ENCODE data around the gene ZNF429.
A peak's percentile ranks its signal among the peaks of the same experiment; 100 is the strongest.
"Not testable (repeated sequence)": the region's sequence is repeated elsewhere in the genome, so short reads cannot be mapped to it uniquely, and the experiment has no call there.

Gene ZNF429

GRCh38 chr19:21505459-21506451 is at the start of gene ZNF429:
Gene ZNF429, plus strand, starts transcription at chr19:21505602. Its CDS starts 170 bp downstream, at chr19:21505772.
- DNase-seq, result peak; percentile 70

GRCh38 chr19:21460686-21461085 is 44.7 kb upstream of the ZNF429 start:
- DNase-seq, result no peak

GRCh38 chr19:21462540-21462939 is 42.9 kb upstream of the ZNF429 start:
- DNase-seq, result no peak

GRCh38 chr19:21463449-21464105 is 41.8 kb upstream of the ZNF429 start:
- no peak for DNase-seq

- DNase-seq, result no peak
Observed at GRCh38 chr19:21466627-21467026, 38.8 kb upstream of the ZNF429 start.

- DNase-seq, result no peak
Observed at GRCh38 chr19:21468791-21469190, 36.6 kb upstream of the ZNF429 start.

- no peak for DNase-seq
Observed at GRCh38 chr19:21472507-21472906, 32.9 kb upstream of the ZNF429 start.

- DNase-seq, result no peak
Observed at GRCh38 chr19:21474671-21475181, 30.7 kb upstream of the ZNF429 start.

GRCh38 chr19:21482361-21482760 is 23.0 kb upstream of the ZNF429 start:
- DNase-seq, result not testable (repeated sequence)

- DNase-seq, result no peak
Observed at GRCh38 chr19:21482863-21483276, 22.5 kb upstream of the ZNF429 start.

GRCh38 chr19:21483589-21484170 is 21.7 kb upstream of the ZNF429 start:
- DNase-seq, result no peak

GRCh38 chr19:21484631-21485030 is 20.8 kb upstream of the ZNF429 start:
- DNase-seq, result no peak

- DNase-seq, result no peak
Observed at GRCh38 chr19:21485926-21486325, 19.5 kb upstream of the ZNF429 start.

- no peak for DNase-seq
Observed at GRCh38 chr19:21487969-21488368, 17.4 kb upstream of the ZNF429 start.

- no peak for DNase-seq
Observed at GRCh38 chr19:21491146-21491545, 14.3 kb upstream of the ZNF429 start.

GRCh38 chr19:21492947-21493906 is 12.2 kb upstream of the ZNF429 start:
- DNase-seq, result no peak

- DNase-seq, result no peak
Observed at GRCh38 chr19:21496876-21497275, 8.5 kb upstream of the ZNF429 start.

GRCh38 chr19:21498651-21499050 is 6.8 kb upstream of the ZNF429 start:
- no peak for DNase-seq

- no peak for DNase-seq
Observed at GRCh38 chr19:21508198-21508597, 2.8 kb downstream of the ZNF429 start.

- not testable (repeated sequence) for DNase-seq
Observed at GRCh38 chr19:21511058-21511457, 5.7 kb downstream of the ZNF429 start.

GRCh38 chr19:21512609-21513008 is 7.2 kb downstream of the ZNF429 start:
- DNase-seq, result not testable (repeated sequence)

GRCh38 chr19:21513651-21514050 is 8.2 kb downstream of the ZNF429 start:
- no peak for DNase-seq

All from NCI-H1417 treated with DMSO at 0.1 percent for 48 hours (cell line).